ENCODE results near the gene STXBP5L. TPM values are rescaled to one million over a fixed set of nuclear protein-coding genes. Genes with fewer than 3 reads are reported as not detected.

Gene STXBP5L
- total and polyA plus RNA-seq, 4 donors, result not detected

DNA sequence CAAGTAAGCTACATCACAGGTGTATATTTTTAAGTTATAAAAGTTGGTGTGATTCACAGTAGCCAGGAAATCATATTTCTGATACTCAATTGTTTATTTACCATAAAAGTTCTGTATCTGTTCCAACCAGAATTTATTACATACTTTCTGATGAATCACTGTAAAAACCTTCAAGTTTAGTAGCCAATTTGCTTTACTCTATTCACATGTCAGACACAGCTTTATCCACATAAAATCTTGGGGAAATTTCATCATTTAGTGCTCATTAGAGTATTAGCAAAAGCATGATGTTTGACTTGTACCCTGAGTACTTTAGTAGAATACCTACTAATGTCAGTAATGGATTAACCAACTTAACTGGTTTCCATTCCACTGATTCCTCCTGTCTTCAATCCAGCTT lies 388.0 kb downstream of the STXBP5L start:
- no peak overlapping the region for H3K4me3 ChIP-seq (ENCODE audit: low read depth in 1 of 3, low read length in 3 of 3)
- H3K27me3 ChIP-seq (ENCODE audit: control insufficient read depth in 4 of 4, insufficient read depth in 4 of 4, low read length in 3 of 4), result no peaks in the 10 kb centered on the region
- no peak overlapping the region for H3K27ac ChIP-seq (ENCODE audit: low read depth in 1 of 2, low read length in 2 of 2)
- no peaks in the 10 kb centered on the region for H3K9me3 ChIP-seq (ENCODE audit: control insufficient read depth in 4 of 4, low read length in 3 of 4)
- no peaks in the 10 kb centered on the region for H3K4me1 ChIP-seq (ENCODE audit: control insufficient read depth in 4 of 4, insufficient read depth in 4 of 4, low read length in 3 of 4)
- no peaks in the 10 kb centered on the region for H3K36me3 ChIP-seq (ENCODE audit: control insufficient read depth in 4 of 4, insufficient read depth in 3 of 4, low read depth in 1 of 4, low read length in 3 of 4)
- no peak for DNase-seq (ENCODE audit: low spot score)
- no peak overlapping the region for H3K9ac ChIP-seq (ENCODE audit: low read depth in 1 of 2, low read length in 2 of 2)
- TF ChIP-seq JUND (IDR thresholded peaks at IDR 0.05), result no peak
- no peak for TF ChIP-seq SP1 (IDR thresholded peaks at IDR 0.05)
- TF ChIP-seq NR2F2 (IDR thresholded peaks at IDR 0.05), result no peak
- TF ChIP-seq, protein P1, sequence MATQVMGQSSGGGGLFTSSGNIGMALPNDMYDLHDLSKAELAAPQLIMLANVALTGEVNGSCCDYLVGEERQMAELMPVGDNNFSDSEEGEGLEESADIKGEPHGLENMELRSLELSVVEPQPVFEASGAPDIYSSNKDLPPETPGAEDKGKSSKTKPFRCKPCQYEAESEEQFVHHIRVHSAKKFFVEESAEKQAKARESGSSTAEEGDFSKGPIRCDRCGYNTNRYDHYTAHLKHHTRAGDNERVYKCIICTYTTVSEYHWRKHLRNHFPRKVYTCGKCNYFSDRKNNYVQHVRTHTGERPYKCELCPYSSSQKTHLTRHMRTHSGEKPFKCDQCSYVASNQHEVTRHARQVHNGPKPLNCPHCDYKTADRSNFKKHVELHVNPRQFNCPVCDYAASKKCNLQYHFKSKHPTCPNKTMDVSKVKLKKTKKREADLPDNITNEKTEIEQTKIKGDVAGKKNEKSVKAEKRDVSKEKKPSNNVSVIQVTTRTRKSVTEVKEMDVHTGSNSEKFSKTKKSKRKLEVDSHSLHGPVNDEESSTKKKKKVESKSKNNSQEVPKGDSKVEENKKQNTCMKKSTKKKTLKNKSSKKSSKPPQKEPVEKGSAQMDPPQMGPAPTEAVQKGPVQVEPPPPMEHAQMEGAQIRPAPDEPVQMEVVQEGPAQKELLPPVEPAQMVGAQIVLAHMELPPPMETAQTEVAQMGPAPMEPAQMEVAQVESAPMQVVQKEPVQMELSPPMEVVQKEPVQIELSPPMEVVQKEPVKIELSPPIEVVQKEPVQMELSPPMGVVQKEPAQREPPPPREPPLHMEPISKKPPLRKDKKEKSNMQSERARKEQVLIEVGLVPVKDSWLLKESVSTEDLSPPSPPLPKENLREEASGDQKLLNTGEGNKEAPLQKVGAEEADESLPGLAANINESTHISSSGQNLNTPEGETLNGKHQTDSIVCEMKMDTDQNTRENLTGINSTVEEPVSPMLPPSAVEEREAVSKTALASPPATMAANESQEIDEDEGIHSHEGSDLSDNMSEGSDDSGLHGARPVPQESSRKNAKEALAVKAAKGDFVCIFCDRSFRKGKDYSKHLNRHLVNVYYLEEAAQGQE (IDR thresholded peaks at IDR 0.05), result no peak
- TF ChIP-seq, protein P2, sequence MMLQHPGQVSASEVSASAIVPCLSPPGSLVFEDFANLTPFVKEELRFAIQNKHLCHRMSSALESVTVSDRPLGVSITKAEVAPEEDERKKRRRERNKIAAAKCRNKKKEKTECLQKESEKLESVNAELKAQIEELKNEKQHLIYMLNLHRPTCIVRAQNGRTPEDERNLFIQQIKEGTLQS (IDR thresholded peaks at IDR 0.05), result no peak
- no peak for TF ChIP-seq HNF4A (conservative IDR thresholded peaks at IDR 0.05)
- no peak for TF ChIP-seq RXRA (IDR thresholded peaks at IDR 0.05)
- TF ChIP-seq, protein P3, sequence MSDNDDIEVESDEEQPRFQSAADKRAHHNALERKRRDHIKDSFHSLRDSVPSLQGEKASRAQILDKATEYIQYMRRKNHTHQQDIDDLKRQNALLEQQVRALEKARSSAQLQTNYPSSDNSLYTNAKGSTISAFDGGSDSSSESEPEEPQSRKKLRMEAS (IDR thresholded peaks at IDR 0.05), result no peak
- no peak for TF ChIP-seq FOXA1 (IDR thresholded peaks at IDR 0.05)
- TF ChIP-seq RAD21 (IDR thresholded peaks at IDR 0.05), result no peak
- TF ChIP-seq HNF4G (IDR thresholded peaks at IDR 0.05), result no peak
- TF ChIP-seq FOXA2 (IDR thresholded peaks at IDR 0.05), result no peak
- no peak for TF ChIP-seq TAF1 (conservative IDR thresholded peaks at IDR 0.05)
- no peak for TF ChIP-seq GABPA (IDR thresholded peaks at IDR 0.05 in 1 of 2, conservative IDR thresholded peaks at IDR 0.05 in 1 of 2)

DNA sequence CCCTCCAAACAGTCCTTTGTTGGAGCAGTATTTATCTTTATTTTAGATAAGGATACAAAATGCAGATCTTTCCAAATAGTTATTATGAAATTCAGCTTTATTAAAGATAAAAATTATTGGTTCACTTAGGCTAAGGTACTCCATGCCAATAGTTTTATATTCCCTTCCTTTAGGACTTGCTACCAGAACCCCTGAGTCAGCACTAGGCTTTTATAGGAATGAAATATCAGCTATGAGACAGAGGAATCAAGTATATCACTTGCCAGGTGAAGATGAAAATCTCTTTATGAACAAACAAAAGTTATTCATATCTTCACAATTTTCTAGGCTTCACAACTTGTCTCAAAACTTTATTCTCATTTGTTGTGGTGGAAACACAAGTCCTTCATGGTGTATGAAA lies 416.3 kb downstream of the STXBP5L start:
- no peak overlapping the region for H3K27ac ChIP-seq (ENCODE audit: low read depth in 1 of 2, low read length in 2 of 2)
- H3K4me3 ChIP-seq (ENCODE audit: low read depth in 1 of 3, low read length in 3 of 3), result no peak overlapping the region
- no peak for DNase-seq (ENCODE audit: low spot score)
- TF ChIP-seq EGR1 (IDR thresholded peaks at IDR 0.05; ENCODE audit: low read depth in 2 of 2) (no peak), HNF4A (conservative IDR thresholded peaks at IDR 0.05) (no peak), JUND (IDR thresholded peaks at IDR 0.05) (no peak), HNF4G (IDR thresholded peaks at IDR 0.05) (no peak), YY1 (IDR thresholded peaks at IDR 0.05) (no peak), FOXA1 (IDR thresholded peaks at IDR 0.05) (no peak), GABPA (IDR thresholded peaks at IDR 0.05 in 1 of 2, conservative IDR thresholded peaks at IDR 0.05 in 1 of 2) (no peak), RAD21 (IDR thresholded peaks at IDR 0.05) (no peak), FOXA2 (IDR thresholded peaks at IDR 0.05) (no peak), RXRA (IDR thresholded peaks at IDR 0.05) (no peak), NR2F2 (IDR thresholded peaks at IDR 0.05) (no peak), SP1 (IDR thresholded peaks at IDR 0.05) (no peak), TAF1 (conservative IDR thresholded peaks at IDR 0.05) (no peak)
- TF ChIP-seq, protein P1 (IDR thresholded peaks at IDR 0.05), result no peak
- TF ChIP-seq, protein P3 (IDR thresholded peaks at IDR 0.05), result no peak
- TF ChIP-seq, protein P4, sequence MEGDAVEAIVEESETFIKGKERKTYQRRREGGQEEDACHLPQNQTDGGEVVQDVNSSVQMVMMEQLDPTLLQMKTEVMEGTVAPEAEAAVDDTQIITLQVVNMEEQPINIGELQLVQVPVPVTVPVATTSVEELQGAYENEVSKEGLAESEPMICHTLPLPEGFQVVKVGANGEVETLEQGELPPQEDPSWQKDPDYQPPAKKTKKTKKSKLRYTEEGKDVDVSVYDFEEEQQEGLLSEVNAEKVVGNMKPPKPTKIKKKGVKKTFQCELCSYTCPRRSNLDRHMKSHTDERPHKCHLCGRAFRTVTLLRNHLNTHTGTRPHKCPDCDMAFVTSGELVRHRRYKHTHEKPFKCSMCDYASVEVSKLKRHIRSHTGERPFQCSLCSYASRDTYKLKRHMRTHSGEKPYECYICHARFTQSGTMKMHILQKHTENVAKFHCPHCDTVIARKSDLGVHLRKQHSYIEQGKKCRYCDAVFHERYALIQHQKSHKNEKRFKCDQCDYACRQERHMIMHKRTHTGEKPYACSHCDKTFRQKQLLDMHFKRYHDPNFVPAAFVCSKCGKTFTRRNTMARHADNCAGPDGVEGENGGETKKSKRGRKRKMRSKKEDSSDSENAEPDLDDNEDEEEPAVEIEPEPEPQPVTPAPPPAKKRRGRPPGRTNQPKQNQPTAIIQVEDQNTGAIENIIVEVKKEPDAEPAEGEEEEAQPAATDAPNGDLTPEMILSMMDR (IDR thresholded peaks at IDR 0.05; ENCODE audit: low read depth, low read length, missing input control), result no peak
- TF ChIP-seq, protein P2 (IDR thresholded peaks at IDR 0.05), result no peak
- TF ChIP-seq, protein P5, sequence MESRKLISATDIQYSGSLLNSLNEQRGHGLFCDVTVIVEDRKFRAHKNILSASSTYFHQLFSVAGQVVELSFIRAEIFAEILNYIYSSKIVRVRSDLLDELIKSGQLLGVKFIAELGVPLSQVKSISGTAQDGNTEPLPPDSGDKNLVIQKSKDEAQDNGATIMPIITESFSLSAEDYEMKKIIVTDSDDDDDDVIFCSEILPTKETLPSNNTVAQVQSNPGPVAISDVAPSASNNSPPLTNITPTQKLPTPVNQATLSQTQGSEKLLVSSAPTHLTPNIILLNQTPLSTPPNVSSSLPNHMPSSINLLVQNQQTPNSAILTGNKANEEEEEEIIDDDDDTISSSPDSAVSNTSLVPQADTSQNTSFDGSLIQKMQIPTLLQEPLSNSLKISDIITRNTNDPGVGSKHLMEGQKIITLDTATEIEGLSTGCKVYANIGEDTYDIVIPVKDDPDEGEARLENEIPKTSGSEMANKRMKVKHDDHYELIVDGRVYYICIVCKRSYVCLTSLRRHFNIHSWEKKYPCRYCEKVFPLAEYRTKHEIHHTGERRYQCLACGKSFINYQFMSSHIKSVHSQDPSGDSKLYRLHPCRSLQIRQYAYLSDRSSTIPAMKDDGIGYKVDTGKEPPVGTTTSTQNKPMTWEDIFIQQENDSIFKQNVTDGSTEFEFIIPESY (IDR thresholded peaks at IDR 0.05), result no peak
- peaks cover 0 to 3% (median 0%) of the 10 kb centered on the region in 4 donors for H3K27me3 ChIP-seq (ENCODE audit: control insufficient read depth in 4 of 4, insufficient read depth in 4 of 4, low read length in 3 of 4)
- H3K36me3 ChIP-seq (ENCODE audit: control insufficient read depth in 4 of 4, insufficient read depth in 3 of 4, low read depth in 1 of 4, low read length in 3 of 4), result no peaks in the 10 kb centered on the region
- H3K9ac ChIP-seq (ENCODE audit: low read depth in 1 of 2, low read length in 2 of 2), result no peak overlapping the region
- no peaks in the 10 kb centered on the region for H3K4me1 ChIP-seq (ENCODE audit: control insufficient read depth in 4 of 4, insufficient read depth in 4 of 4, low read length in 3 of 4)
- no peaks in the 10 kb centered on the region for H3K9me3 ChIP-seq (ENCODE audit: control insufficient read depth in 4 of 4, low read length in 3 of 4)

All from liver (tissue), 9 donors.